H1 (cell line): Measurements from ENCODE around the gene PTPRF. TPM values are rescaled to one million over a fixed set of nuclear protein-coding genes. Genes with fewer than 3 reads are reported as not detected.

Source experiments
- CTCF ChIA-PET: fragments of 300-600 bp; sonication (Branson Sonifier 250); formaldehyde crosslinking; loops from one replicate; lab custom pipeline; 2021; ENCODE audit not compliant: partially characterized antibody; lab: Charles Lee
- POLR2A ChIA-PET: fragments of 300-600 bp; sonication (Branson Sonifier 250); formaldehyde crosslinking; loops from one replicate; lab custom pipeline; 2021; ENCODE audit warnings: inconsistent platforms; ENCODE audit not compliant: partially characterized antibody; lab: Charles Lee
- DNase-seq, 2 experiments: peaks; one replicate each; pipeline versions ENCODE4 v3.0.0 to v3.0.0-alpha.2; 2010 to 2022; ENCODE audit warnings: low spot score in 2 of 2, low read depth in 1 of 2, mixed read lengths in 1 of 2
- FAIRE-seq: peaks from 2 replicates; lab custom pipeline; 2011; peaks lifted over from hg19 to GRCh38; lab: Jason Lieb, UNC
- H2AFZ ChIP-seq: 2 replicates; pipeline ENCODE4 v1.8.1; 2012; ENCODE audit warnings: low read length, inconsistent platforms
- H2AK5ac ChIP-seq: 2 replicates; pipeline ENCODE4 v1.6.1; 2013; ENCODE audit warnings: low read depth, low read length
- H2BK120ac ChIP-seq: replicated peaks from 2 replicates; pipeline ENCODE3; 2013; ENCODE audit warnings: low read depth, low read length, inconsistent platforms
- H2BK12ac ChIP-seq: 2 replicates; pipeline ENCODE4 v1.6.1; 2013; ENCODE audit warnings: low read depth, low read length
- H2BK15ac ChIP-seq: 2 replicates; pipeline ENCODE4 v1.6.1; 2013; ENCODE audit warnings: low read length
- H2BK20ac ChIP-seq: 2 replicates; pipeline ENCODE4 v1.6.1; 2013; ENCODE audit warnings: low read length
- H2BK5ac ChIP-seq: 2 replicates; pipeline ENCODE4 v1.6.1; 2013; ENCODE audit warnings: low read depth, low read length
- H3K14ac ChIP-seq: 2 replicates; pipeline ENCODE4 v1.6.1; 2013; ENCODE audit warnings: inconsistent platforms; ENCODE audit not compliant: insufficient read length
- H3K18ac ChIP-seq: 2 replicates; pipeline ENCODE4 v1.6.1; 2013; ENCODE audit warnings: low read length; ENCODE audit errors: extremely low read depth
- H3K23ac ChIP-seq: 2 replicates; pipeline ENCODE4 v1.6.1; 2013; ENCODE audit warnings: inconsistent platforms; ENCODE audit not compliant: insufficient read length
- H3K23me2 ChIP-seq: 2 replicates; pipeline ENCODE4 v1.6.1; 2013; ENCODE audit warnings: low read depth, low read length
- H3K27ac ChIP-seq: 2 replicates; pipeline ENCODE4 v1.6.1; 2011; ENCODE audit warnings: low read depth, low read length, inconsistent platforms
- H3K27me3 ChIP-seq, 4 experiments: replicated peaks in 1 of 4; 1 replicate in 1 of 4; 2 replicates in 3 of 4; pipeline versions ENCODE4 v1.6.1 to v1.8.1; 2011 to 2013; ENCODE audit warnings: low read length in 3 of 4, mild to moderate bottlenecking in 3 of 4, inconsistent platforms in 2 of 4, mixed read lengths in 2 of 4, moderate library complexity in 1 of 4; ENCODE audit not compliant: control insufficient read depth in 3 of 4, insufficient read depth in 3 of 4; ENCODE audit errors: extremely low read depth in 1 of 4
- H3K36me3 ChIP-seq, 4 experiments: 2 replicates each; pipeline versions ENCODE4 v1.6.1 to v1.8.1; 2011 to 2013; ENCODE audit warnings: mild to moderate bottlenecking in 4 of 4, low read length in 3 of 4, moderate library complexity in 2 of 4, control low read depth in 1 of 4, inconsistent platforms in 1 of 4; ENCODE audit not compliant: insufficient read depth in 4 of 4, control insufficient read depth in 2 of 4
- H3K4ac ChIP-seq: replicated peaks from 2 replicates; pipeline ENCODE3; 2013; ENCODE audit warnings: low read length, low read depth, mixed read lengths, inconsistent platforms; ENCODE audit not compliant: insufficient read length
- H3K4me1 ChIP-seq, 4 experiments: replicated peaks in 1 of 4; 1 replicate in 1 of 4; 2 replicates in 3 of 4; pipeline versions ENCODE4 v1.6.1 to v1.8.1; 2011 to 2013; ENCODE audit warnings: low read length in 3 of 4, inconsistent platforms in 2 of 4, mixed read lengths in 1 of 4; ENCODE audit not compliant: insufficient read depth in 4 of 4, control insufficient read depth in 3 of 4
- H3K4me2 ChIP-seq, 2 experiments: 2 replicates each; pipeline versions ENCODE4 v1.6.1 to v1.8.1; 2011 to 2013; ENCODE audit warnings: low read depth in 2 of 2, low read length in 2 of 2, control low read depth in 1 of 2, inconsistent platforms in 1 of 2, mild to moderate bottlenecking in 1 of 2; ENCODE audit not compliant: insufficient read depth in 1 of 2
- H3K4me3 ChIP-seq, 4 experiments: fragments of 200-600, 300-600 bp in 1 of 4; sonication (generic), shearing (Covaris generic), sonication (Bioruptor Twin) in 1 of 4; 2 replicates each; pipeline versions ENCODE4 v1.5.1 to v1.8.1; 2011 to 2016; ENCODE audit warnings: low read length in 4 of 4, low read depth in 3 of 4, control low read depth in 2 of 4, inconsistent platforms in 2 of 4, mild to moderate bottlenecking in 2 of 4, mixed read lengths in 1 of 4, moderate library complexity in 1 of 4; ENCODE audit not compliant: insufficient read depth in 2 of 4; ENCODE audit errors: extremely low read depth in 1 of 4
- H3K56ac ChIP-seq: replicated peaks from 2 replicates; pipeline ENCODE3; 2013; ENCODE audit warnings: low read depth, mild to moderate bottlenecking, mixed read lengths, low read length, inconsistent platforms; ENCODE audit not compliant: insufficient read length
- H3K79me1 ChIP-seq: 2 replicates; pipeline ENCODE4 v1.6.1; 2013; ENCODE audit warnings: low read depth, low read length, control low read depth
- H3K79me2 ChIP-seq, 2 experiments: 2 replicates each; pipeline versions ENCODE4 v1.6.1 to v1.8.1; 2012 to 2013; ENCODE audit warnings: low read length in 2 of 2, mild to moderate bottlenecking in 2 of 2, inconsistent platforms in 1 of 2; ENCODE audit not compliant: insufficient read depth in 2 of 2, control insufficient read depth in 1 of 2
- H3K9ac ChIP-seq, 4 experiments: replicated peaks in 1 of 4; 1 replicate in 1 of 4; 2 replicates in 3 of 4; pipeline versions ENCODE4 v1.6.1 to v1.8.1; 2011 to 2013; ENCODE audit warnings: low read depth in 3 of 4, low read length in 3 of 4, control low read depth in 2 of 4, mild to moderate bottlenecking in 2 of 4, moderate library complexity in 2 of 4, inconsistent platforms in 1 of 4; ENCODE audit errors: extremely low read depth in 1 of 4
- H3K9me3 ChIP-seq, 2 experiments: 2 replicates each; pipeline versions ENCODE4 v1.6.1 to v1.8.1; 2012 to 2013; ENCODE audit warnings: mild to moderate bottlenecking in 2 of 2, moderate library complexity in 2 of 2, control low read depth in 1 of 2, inconsistent platforms in 1 of 2, low read depth in 1 of 2, low read length in 1 of 2, mixed read lengths in 1 of 2; ENCODE audit not compliant: insufficient read depth in 2 of 2
- H4K20me1 ChIP-seq, 2 experiments: replicated peaks in 1 of 2; 2 replicates each; pipeline versions ENCODE3 to v1.8.1; 2011 to 2013; ENCODE audit warnings: inconsistent platforms in 2 of 2, low read length in 2 of 2, mild to moderate bottlenecking in 1 of 2; ENCODE audit not compliant: insufficient read depth in 2 of 2, control insufficient read depth in 1 of 2
- H4K5ac ChIP-seq: 2 replicates; pipeline ENCODE4 v1.6.1; 2013; ENCODE audit warnings: low read length, low read depth, mixed read lengths, inconsistent platforms; ENCODE audit not compliant: insufficient read length
- H4K8ac ChIP-seq: 2 replicates; pipeline ENCODE4 v1.8.0; 2013; ENCODE audit warnings: mild to moderate bottlenecking, moderate library complexity, low read length, inconsistent platforms; ENCODE audit not compliant: insufficient read depth; ENCODE audit errors: extremely low read depth
- H4K91ac ChIP-seq: replicated peaks from 2 replicates; pipeline ENCODE3; 2013; ENCODE audit warnings: low read length, mixed read lengths, inconsistent platforms; ENCODE audit not compliant: insufficient read length
- ATF2 ChIP-seq: IDR thresholded peaks from 2 replicates; pipeline ENCODE4 v1.6.1; 2012; ENCODE audit warnings: low read length, inconsistent platforms
- CBX5 ChIP-seq: fragments of 300-800, 300-1000 bp; sonication (generic); IDR thresholded peaks from 2 replicates; pipeline ENCODE4 v1.7.1; 2016; ENCODE audit warnings: antibody characterized with exemption, low read length, low read depth
- CBX8 ChIP-seq: fragments of 300-800, 300-1000 bp; sonication (generic); IDR thresholded peaks from 2 replicates; pipeline ENCODE4 v1.7.1; 2016; ENCODE audit warnings: low read depth, low read length, borderline replicate concordance
- CHD2 ChIP-seq: IDR thresholded peaks from 2 replicates; pipeline ENCODE4 v1.6.1; 2012; ENCODE audit warnings: low read length, improper control_type of control experiment
- CREB1 ChIP-seq: IDR thresholded peaks from 2 replicates; pipeline ENCODE4 v1.6.1; 2012; ENCODE audit warnings: inconsistent platforms
- CTBP2 ChIP-seq: IDR thresholded peaks from 2 replicates; pipeline ENCODE4 v1.7.0; 2011; ENCODE audit warnings: borderline replicate concordance, mild to moderate bottlenecking, moderate library complexity, mixed read lengths, low read length; ENCODE audit not compliant: insufficient read depth, insufficient read length
- FOSL1 ChIP-seq: IDR thresholded peaks from 2 replicates; pipeline ENCODE4 v1.6.1; 2011; ENCODE audit warnings: mild to moderate bottlenecking, low read depth, low read length, moderate library complexity; ENCODE audit not compliant: insufficient read depth
- MAFK ChIP-seq: IDR thresholded peaks from 2 replicates; pipeline ENCODE4 v1.6.1; 2012; ENCODE audit warnings: low read depth, mild to moderate bottlenecking, improper control_type of control experiment, low read length
- POLR2AphosphoS5 ChIP-seq: IDR thresholded peaks from 2 replicates; pipeline ENCODE4 v1.6.1; 2011; ENCODE audit warnings: low read depth, low read length
- SAP30 ChIP-seq: fragments of 300-600 bp; sonication (generic); IDR thresholded peaks from 2 replicates; pipeline ENCODE4 v1.7.1; 2012; ENCODE audit warnings: low read length, moderate library complexity, mild to moderate bottlenecking, inconsistent platforms; ENCODE audit not compliant: insufficient read depth, insufficient replicate concordance
- SP2 ChIP-seq: IDR thresholded peaks from 2 replicates; pipeline ENCODE4 v1.6.1; 2012; ENCODE audit warnings: mild to moderate bottlenecking, low read length, inconsistent platforms
- SP4 ChIP-seq: IDR thresholded peaks from 2 replicates; pipeline ENCODE4 v1.6.1; 2012; ENCODE audit warnings: low read length, inconsistent platforms
- ZNF274 ChIP-seq: IDR thresholded peaks from 2 replicates; pipeline ENCODE4 v1.7.0; 2012; ENCODE audit warnings: low read length, borderline replicate concordance; ENCODE audit errors: extremely low read depth
- WGBS, 2 experiments: shearing (Covaris generic) in 1 of 2; methylation state at CpG; one replicate each; pipeline versions ENCODE4 v1.1.6 to v1.1.7; 2013 to 2015; ENCODE audit warnings: low lambda C conversion rate in 2 of 2, mixed read lengths in 2 of 2, inconsistent platforms in 1 of 2, low coverage in 1 of 2, missing lambda C conversion rate in 1 of 2; ENCODE audit not compliant: insufficient replicate concordance in 2 of 2, insufficient coverage in 1 of 2, insufficient read length in 1 of 2; ENCODE audit errors: extremely low coverage in 1 of 2, missing lambda C conversion rate in 1 of 2; 5-methylcytosine and 5-hydroxymethylcytosine counted together
- polyA plus RNA-seq, 7 experiments: library from polyadenylated mRNA; depleted of rRNA in 3 of 7; stranded (reverse) in 5 of 7; unstranded in 2 of 7; fragments of >200 nt in 5 of 7; fragments of 200-250 nt in 2 of 7; gene quantifications; 1 replicate in 5 of 7; 2 replicates in 1 of 7; 4 replicates in 1 of 7; pipeline versions ENCODE4 v1.2.1 to v1.2.3, GENCODE V29; 2011 to 2013; ENCODE audit warnings: missing spikeins in 2 of 7, mixed read lengths in 2 of 7
- total RNA-seq: library from RNA; stranded (reverse); fragmentation: NEBNext Ultra II Directional; extraction: Animal tissue kit (Norgen Biotek cat#: 25700); gene quantifications from 2 replicates; pipeline ENCODE4 v1.2.1, GENCODE V29; 2021

The PTPRF gene
- total and polyA plus RNA-seq, 2 of the 8 experiments (the other 6 are each of a cell fraction or from before 2014, with no cell fraction given): 136 to 231 TPM

DNA sequence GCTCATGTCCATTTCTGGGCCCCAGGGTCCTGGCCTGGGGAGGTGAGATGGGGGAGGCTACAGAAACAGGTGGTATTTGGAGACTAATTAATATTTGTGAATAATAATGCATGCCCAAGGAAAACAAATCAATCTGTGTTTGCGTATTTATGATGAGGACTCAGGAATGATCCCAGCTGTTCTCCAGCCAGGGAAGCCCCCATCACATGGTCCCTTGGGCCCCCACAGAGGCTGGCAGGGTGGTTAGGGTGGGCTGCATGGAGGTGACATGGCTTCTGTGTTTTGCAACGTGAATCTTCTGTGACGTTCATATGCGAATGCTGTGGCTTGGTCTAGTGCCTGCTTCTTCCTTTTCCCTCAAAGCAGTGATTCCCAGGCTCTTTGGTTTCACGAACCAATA, 10.5 kb downstream of the PTPRF start:
- no peak overlapping the region for H3K4me2 ChIP-seq
- FAIRE-seq (no peak), DNase-seq (no peak)
- no peak overlapping the region for H2AK5ac ChIP-seq
- H2BK12ac ChIP-seq: no peak overlapping the region
- peaks cover 31 to 59% of the 10 kb centered on the region in 2 experiments for H4K20me1 ChIP-seq
- H3K23me2 ChIP-seq: peaks cover 2% of the 10 kb centered on the region; the same call in 1 of the 2 replicates
- H3K36me3 ChIP-seq: peaks cover 0 to 8% (median 7%) of the 10 kb centered on the region in 4 experiments; a peak in 6 of 8 replicates
- peak overlapping the region; percentile 29; the same call in 1 of the 2 replicates for H4K8ac ChIP-seq
- H2BK15ac ChIP-seq: no peak overlapping the region
- no peak overlapping the region for H3K14ac ChIP-seq
- POLR2A ChIA-PET: interaction anchor here (1.0 to 14.9 kb wide), 2 partner anchors 9 to 10 kb away, joined by 4 to 270 read pairs; partner anchors contain the start of gene PTPRF
- no peak overlapping the region for H3K27ac ChIP-seq
- no peak overlapping the region for H2AFZ ChIP-seq
- H3K4ac ChIP-seq: no peak overlapping the region
- CTCF ChIA-PET: interaction anchor here (1.0 to 15.4 kb wide), 6 partner anchors 7 to 223 kb away, joined by 3 to 169 read pairs (median 4); partner anchors contain the start of gene PTPRF
- no peak overlapping the region for H4K5ac ChIP-seq
- H4K91ac ChIP-seq: no peak overlapping the region
- no peak overlapping the region for H3K23ac ChIP-seq
- H3K9me3 ChIP-seq: no peaks in the 10 kb centered on the region
- H3K9ac ChIP-seq: no peak overlapping the region
- 84% methylated on average over 5 of the region's 5 CpGs; no CpG with 5 or more reads in 1 of the 2 experiments for WGBS, 2 experiments
- H3K79me2 ChIP-seq: peaks cover 3 to 80% of the 10 kb centered on the region in 2 experiments; a peak in 3 of 4 replicates
- no peak overlapping the region for H2BK120ac ChIP-seq
- H2BK5ac ChIP-seq: no peak overlapping the region
- peaks cover 56% of the 10 kb centered on the region for H3K79me1 ChIP-seq
- no peak overlapping the region for H3K18ac ChIP-seq
- peaks cover 0 to 23% (median 16%) of the 10 kb centered on the region in 4 experiments; a peak in 6 of 7 replicates for H3K4me1 ChIP-seq
- no peak overlapping the region for H2BK20ac ChIP-seq
- H3K27me3 ChIP-seq: no peaks in the 10 kb centered on the region
- no peak overlapping the region for H3K56ac ChIP-seq
- H3K4me3 ChIP-seq: no peak overlapping the region
- TF ChIP-seq SAP30: no peak
- TF ChIP-seq ZNF274: no peak
- TF ChIP-seq SP2: no peak
- TF ChIP-seq ATF2: no peak
- TF ChIP-seq CHD2: no peak
- TF ChIP-seq MAFK: no peak
- TF ChIP-seq SP4: no peak
- no peak for TF ChIP-seq CREB1
- no peak for TF ChIP-seq POLR2AphosphoS5
- TF ChIP-seq CTBP2: no peak
- TF ChIP-seq CBX8: no peak
- TF ChIP-seq FOSL1: no peak
- no peak for TF ChIP-seq CBX5
